HG03097 (cell line): ENCODE data around the gene SPATA31C2.
"Not testable (repeated sequence)": the region's sequence is repeated elsewhere in the genome, so short reads cannot be mapped to it uniquely, and the experiment has no call there.

Experiments
- ATAC-seq: cut with Tn5 transposase; IDR thresholded peaks from one replicate; pipeline ENCODE4 v1.9.1; 2021; ENCODE audit not compliant: unreplicated experiment, low FRiP score

The SPATA31C2 gene

GRCh38 chr9:88127700-88128300 is 10.5 kb downstream of the SPATA31C2 start:
- ATAC-seq: not testable (repeated sequence)

- not testable (repeated sequence) for ATAC-seq
Observed at GRCh38 chr9:88123413-88123812, 14.9 kb downstream of the SPATA31C2 start.

- ATAC-seq: not testable (repeated sequence)
Observed at GRCh38 chr9:88118121-88118520, 20.2 kb downstream of the SPATA31C2 start.

GRCh38 chr9:88114968-88115612 is 23.2 kb downstream of the SPATA31C2 start:
- ATAC-seq: not testable (repeated sequence)

- not testable (repeated sequence) for ATAC-seq
Observed at GRCh38 chr9:88114283-88114967, 23.9 kb downstream of the SPATA31C2 start.

GRCh38 chr9:88113156-88114130 is 24.8 kb downstream of the SPATA31C2 start:
- not testable (repeated sequence) for ATAC-seq

- ATAC-seq: no peak
Observed at GRCh38 chr9:88110026-88110425, 28.2 kb downstream of the SPATA31C2 start.

GRCh38 chr9:88108779-88109178 is 29.5 kb downstream of the SPATA31C2 start:
- no peak for ATAC-seq

GRCh38 chr9:88106492-88106891 is 31.8 kb downstream of the SPATA31C2 start:
- ATAC-seq: no peak

- ATAC-seq: no peak
Observed at GRCh38 chr9:88092797-88093331, 45.4 kb downstream of the SPATA31C2 start.

- ATAC-seq: no peak
Observed at GRCh38 chr9:88090151-88090581, 48.1 kb downstream of the SPATA31C2 start.

- no peak for ATAC-seq
Observed at GRCh38 chr9:88087906-88088305, 50.4 kb downstream of the SPATA31C2 start.

- no peak for ATAC-seq
Observed at GRCh38 chr9:88085476-88085875, 52.8 kb downstream of the SPATA31C2 start.

- no peak for ATAC-seq
Observed at GRCh38 chr9:88084357-88085183, 53.7 kb downstream of the SPATA31C2 start.
